HG02870 (cell line): Measurements from ENCODE around the gene ARCN1.
A peak's percentile ranks its signal among the peaks of the same experiment; 100 is the strongest.
"Not testable (repeated sequence)": the region's sequence is repeated elsewhere in the genome, so short reads cannot be mapped to it uniquely, and the experiment has no call there.

Experiments
- ATAC-seq: cut with Tn5 transposase; IDR thresholded peaks from one replicate; pipeline ENCODE4 v1.9.1; 2021; ENCODE audit warnings: mild to moderate bottlenecking, moderate library complexity; ENCODE audit not compliant: unreplicated experiment

ARCN1 gene

DNA sequence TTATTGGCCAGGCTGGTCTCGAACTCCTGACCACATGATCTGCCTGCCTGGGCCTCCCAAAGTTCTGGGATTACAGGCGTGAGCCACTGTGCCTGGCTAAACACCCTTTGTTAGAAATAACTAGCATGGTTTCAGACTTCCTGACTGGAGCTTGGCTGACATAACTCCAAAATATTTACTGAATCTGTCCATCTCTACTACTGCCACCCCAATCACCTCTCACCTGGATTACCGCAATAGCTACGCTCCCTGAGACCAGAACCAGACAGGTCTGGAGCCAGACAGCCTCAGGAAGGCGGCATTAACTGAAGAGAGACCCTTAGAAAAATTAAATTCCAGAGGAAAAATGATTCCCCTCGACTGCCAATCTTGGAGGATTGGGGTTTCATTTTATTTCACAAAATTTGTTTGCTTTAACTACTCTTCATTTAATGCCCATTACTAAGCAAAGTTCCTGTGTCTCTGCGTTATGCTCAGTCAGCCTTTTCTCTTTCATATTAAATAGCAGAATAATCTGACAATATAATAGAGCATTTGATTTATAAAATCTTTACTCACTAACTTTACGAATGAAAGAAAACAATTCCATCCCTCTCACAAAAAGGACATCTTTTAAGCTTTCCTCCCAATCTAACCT, 28.1 kb upstream of the ARCN1 start:
- no peak for ATAC-seq

DNA sequence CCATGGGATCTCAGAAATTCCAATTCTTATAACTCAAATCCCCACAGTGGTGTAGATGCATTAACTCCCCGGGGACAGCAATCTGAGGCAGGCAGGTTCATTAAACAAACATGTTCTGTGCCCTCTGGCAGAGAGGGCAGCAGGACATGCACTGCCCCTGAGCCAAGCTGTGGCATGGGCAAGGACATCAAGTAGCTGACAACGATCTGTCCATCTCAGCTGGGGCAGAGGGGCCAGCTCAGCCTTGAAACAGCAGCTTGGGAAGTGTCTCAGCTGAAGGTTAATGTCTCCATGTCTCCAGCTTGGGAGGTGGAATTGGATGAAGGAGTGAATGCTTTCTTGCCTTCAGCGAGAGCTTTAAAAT, 27.6 kb upstream of the ARCN1 start:
- no peak for ATAC-seq

DNA sequence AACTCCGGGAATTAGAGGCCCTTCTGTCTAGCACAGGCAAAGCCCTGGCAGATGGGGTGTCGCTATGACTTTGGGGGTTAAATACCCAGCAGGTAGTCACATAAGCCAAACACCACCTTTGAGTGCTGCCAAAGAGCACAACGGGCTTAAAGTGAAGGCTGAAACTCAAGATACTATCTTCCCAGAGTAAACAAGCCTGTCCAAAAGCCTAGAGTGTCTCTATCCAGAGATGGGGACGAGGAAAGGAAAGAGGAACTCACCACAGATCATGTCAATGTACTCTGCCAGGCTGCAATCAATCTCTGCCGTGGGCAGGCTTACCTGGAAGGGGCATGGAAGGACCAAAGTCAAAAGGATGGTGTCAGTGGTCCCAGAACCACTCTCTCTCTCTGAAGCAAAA, 26.7 kb upstream of the ARCN1 start:
- ATAC-seq, result no peak

DNA sequence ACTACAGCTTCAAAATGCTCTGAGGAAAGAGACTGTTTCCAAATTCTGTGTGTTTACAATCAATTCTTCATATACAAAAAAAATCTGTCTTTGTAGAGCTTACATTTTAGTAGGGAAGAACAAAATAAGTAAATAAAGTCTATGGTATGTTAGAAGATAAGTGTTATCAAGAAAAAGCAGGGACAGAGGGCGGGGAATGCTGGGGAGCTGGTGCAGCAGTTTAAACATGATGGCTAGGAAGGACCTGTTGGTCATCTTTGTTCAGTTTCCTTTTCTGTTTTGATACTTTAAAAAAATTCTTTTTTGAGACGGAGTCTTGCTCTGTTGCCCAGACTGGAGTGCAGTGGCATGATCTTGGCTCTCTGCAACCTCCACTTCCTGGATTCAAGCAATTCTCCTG, 25.1 kb upstream of the ARCN1 start:
- ATAC-seq, result no peak

DNA sequence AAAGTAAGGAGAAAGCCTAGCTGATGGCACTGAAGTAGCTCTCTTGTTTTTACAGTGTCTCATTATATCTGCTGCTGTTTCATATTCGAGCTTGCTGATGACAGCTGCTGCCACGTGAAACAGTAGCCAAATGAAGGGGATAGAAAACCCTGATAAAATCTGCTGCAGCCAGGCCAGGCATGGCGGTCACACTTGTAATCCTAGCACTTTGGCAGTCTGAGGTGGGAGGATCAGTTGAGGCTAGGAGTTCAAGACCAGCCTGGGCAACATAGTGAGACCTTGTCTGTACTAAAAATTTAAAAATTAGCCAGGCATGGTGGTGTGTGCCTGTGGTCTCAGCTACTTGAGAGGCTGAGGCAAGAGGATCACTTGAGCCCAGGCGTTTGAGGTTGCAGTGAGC, 19.9 kb upstream of the ARCN1 start:
- ATAC-seq, result no peak

DNA sequence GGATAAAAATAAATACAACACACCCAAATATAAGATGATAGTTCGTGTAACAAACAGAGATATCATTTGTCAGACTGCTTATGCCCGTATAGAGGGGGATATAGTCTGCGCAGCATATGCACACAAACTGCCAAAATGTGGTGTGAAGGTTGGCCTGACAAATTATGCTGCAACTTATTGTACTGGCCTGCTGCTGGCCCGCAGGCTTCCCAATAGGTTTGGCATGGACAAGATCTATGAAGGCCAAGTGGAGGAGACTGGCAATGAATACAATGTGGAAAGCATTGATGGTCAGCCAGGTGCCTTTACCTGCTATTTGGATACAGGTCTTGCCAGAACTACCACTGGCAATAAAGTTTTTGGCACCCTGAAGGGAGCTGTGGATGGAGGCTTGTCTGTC, 11.4 kb upstream of the ARCN1 start:
- ATAC-seq, result no peak

DNA sequence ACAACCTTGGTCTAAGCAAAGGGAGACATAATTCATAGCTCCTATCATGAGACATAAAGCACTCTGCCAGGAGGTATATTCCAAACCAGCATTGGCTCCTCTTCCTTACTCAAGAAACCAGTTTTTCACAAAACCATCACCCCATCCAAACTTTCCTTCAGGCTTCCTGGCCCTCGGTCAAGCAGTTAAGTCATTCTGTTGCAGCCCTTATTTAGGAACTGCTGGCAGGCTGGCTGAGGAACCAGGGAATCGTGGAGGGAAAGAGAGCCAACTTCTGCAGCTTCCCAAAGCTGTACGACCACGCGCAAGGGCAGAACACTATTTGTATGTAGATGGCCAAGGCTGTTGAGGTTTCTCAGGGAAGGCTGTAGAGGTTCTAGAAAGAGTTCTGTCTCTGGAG, 7.2 kb upstream of the ARCN1 start:
- ATAC-seq, result no peak

DNA sequence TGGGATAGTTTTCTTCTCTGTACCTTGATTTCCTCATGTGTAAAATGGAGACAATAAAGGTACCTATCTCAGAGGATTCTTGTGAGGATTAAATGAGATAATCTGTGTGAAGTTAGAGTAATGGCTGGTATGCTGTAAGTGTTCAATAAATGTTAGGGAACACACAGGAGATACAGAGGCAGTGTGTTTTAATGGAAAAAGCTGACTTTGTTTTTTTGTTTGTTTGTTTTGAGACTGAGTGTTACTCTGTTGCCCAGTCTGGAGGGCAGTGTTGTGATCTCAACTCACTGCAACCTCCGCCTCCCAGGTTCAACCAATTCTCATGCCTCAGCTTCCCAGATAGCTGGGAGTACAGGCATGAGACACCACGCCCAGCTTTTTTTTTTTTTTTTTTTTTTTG, 2.5 kb upstream of the ARCN1 start:
- ATAC-seq, result no peak

DNA sequence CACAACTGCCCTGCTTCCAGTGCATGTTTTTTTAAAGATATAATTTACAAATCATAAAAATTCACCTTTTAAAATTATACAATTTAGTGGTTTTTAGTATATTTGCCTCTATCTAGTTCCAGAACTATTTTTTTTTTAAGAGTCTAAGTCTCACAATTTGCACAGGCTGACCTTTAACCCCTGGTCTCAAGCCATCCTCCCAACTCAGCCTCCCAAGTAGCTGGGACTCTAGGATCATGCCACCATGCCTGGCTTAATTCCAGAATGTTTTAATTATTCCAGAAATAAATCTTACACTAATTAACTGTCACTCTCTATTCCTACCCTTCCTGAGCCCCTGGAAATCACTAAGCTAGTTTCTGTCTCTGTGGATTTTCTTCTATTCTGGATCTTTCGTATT, 1.4 kb upstream of the ARCN1 start:
- no peak for ATAC-seq

DNA sequence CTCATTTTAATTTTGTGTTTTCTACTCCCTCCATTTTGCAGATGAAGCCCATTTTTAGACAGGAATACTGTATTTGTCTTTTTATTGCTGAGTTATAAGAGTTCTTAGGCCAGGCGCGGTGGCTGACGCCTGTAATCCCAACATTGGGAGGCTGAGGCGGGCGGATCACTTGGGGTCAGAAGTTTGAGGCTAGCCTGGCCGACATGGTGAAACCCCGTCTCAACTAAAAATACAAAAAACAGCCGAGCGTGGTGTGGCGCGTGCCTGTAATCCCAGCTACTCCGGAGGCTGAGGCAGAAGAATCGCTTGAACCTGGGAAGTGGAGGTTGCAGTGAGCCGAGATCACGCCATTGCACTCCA, 528 bp upstream of the ARCN1 start:
- peak; percentile 12 for ATAC-seq

DNA sequence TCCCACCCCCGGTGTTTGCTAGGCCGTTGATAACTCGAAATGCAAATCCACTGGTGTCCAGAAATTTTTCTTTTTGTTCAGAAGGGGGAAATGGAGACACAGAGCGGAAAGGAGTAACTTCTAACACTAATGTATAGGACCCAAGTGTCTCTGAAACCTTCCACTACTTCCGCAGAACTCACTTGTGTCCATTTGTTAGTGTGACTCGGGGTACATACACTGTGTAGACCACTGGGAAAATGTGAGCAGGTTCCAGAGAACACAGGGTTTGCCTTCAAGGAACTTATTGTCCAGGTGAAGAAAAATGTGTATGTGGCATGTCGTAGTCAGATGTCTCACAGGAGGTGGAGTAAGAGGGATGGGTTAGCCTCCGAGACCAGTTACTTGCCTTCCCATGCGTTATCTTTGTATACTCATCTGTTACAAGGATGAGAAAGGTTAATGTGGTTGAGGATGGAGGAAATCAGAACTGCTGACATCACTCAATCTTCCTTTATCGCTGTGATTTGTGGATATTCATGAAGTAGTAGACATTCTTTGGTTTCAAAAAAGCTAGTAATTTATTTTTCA, 857 bp downstream of the ARCN1 start:
- peak; percentile 34 for ATAC-seq

DNA sequence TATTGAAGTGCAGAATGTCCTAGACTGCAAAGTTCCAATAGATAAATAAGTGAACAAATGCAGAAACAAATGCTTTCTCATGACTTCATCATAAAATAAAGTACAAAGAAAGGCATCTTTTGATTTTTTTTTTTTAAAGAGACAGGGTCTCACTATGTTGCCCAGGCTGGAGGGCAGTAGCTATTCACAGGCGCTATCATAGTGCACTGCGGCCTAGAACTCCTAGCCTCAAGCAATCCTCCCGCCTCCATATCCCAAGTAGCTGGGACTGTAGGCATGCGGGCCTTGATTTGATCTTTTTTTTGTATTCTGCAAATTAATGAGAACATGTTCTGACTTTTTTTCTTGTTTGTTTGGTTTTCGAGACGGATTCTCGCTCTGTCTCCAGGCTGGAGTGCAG, 2.4 kb downstream of the ARCN1 start:
- no peak for ATAC-seq

DNA sequence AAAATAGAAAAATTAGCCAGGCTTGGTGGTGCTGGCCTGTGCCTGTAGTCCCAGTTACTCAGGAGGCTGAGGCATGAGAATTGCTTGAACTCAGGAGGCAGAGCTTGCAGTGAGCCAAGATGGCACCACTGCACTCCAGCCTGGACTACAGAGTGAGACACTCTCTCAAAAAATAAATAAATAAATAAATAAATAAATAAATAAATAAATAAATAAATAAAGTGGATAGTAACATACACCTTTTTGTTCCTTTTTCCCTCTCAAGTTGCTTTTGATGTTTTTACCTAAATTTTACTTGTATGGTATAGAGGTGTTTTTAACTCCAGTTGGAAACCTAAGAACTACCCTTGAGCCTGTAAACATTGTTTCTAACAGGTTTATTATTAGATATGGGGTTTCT, 5.8 kb downstream of the ARCN1 start:
- ATAC-seq, result not testable (repeated sequence)

DNA sequence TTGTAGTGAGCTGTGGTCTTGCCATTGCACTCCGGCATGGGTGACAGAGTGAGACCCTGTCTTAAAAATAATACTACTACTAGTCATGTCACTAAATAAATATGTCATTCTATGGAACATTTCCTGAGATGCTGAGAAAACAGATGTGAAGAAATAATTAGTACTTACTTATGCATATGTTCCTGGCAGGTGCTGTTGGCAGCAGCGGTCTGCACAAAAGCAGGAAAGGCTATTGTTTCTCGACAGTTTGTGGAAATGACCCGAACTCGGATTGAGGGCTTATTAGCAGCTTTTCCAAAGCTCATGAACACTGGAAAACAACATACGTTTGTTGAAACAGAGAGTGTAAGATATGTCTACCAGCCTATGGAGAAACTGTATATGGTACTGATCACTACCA, 8.8 kb downstream of the ARCN1 start:
- ATAC-seq, result no peak

DNA sequence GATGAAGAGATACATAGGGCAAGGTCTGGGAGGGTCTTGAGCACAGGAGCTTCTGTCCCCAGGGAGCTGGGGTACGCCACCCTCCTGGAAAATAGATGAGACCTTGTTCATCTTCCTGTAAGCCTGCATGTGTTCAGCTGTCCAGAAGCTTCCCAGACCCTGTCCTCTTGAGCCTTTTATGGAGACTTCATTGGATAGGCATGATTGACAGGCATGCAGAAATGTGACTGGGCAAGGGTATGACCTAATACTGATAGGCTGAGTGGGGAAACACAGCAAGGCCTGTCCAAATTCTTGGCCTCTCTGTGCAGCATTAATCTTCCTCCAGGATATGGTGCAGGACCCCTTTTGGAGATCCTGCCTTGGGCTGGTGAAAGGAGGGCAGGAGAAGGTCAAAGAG, 15.7 kb downstream of the ARCN1 start:
- ATAC-seq, result no peak

DNA sequence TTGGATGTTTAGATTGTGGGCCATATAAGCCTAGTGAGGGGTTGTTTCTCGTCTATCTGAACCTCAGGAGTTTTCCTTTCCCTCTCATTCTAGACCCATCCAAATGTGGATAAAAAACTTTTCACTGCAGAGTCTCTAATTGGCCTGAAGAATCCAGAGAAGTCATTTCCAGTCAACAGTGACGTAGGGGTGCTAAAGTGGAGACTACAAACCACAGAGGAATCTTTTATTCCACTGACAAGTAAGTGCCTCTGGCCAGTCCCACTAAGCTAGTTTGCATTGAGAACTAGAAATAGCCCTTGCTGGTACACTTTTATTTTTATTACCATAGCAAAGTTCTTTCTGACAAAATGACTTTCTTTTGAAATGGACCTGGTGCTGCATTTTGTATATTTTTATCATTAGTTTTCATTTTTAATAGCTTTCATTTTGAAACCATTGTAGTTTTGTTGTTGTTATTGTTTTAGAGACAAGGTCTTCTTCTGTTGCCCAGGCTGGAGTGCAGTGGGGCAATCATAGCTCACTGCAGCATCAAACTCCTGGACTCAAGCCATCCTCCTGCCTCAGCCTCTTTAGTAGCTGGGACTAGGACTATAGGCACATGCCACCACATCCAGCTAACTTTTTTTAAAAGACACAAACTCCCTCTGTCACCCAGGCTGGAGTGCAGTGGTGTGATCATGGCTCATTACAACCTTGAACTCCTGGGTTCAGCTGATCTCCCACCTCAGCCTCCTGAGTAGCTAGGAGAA, 20.6 kb downstream of the ARCN1 start:
- ATAC-seq, result no peak

DNA sequence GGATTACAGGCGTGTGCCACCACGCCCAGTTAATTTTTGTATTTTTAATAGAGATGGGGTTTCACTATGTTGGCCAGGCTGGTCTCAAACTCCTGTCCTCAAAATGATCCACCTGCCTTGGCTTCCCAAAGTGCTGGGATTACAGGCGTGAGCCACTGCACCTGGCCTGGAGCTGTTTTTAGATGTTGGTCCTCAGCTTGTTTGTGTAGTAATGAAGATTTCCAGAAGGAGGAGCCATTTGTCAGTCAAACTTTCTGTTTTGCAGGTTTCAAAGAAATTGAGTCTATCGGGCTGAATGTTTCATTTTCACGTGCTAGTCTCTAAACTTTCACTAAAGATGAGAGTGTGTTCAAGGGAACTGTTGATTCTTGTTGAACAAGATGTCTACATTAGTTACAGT, 22.8 kb downstream of the ARCN1 start:
- ATAC-seq, result not testable (repeated sequence)

DNA sequence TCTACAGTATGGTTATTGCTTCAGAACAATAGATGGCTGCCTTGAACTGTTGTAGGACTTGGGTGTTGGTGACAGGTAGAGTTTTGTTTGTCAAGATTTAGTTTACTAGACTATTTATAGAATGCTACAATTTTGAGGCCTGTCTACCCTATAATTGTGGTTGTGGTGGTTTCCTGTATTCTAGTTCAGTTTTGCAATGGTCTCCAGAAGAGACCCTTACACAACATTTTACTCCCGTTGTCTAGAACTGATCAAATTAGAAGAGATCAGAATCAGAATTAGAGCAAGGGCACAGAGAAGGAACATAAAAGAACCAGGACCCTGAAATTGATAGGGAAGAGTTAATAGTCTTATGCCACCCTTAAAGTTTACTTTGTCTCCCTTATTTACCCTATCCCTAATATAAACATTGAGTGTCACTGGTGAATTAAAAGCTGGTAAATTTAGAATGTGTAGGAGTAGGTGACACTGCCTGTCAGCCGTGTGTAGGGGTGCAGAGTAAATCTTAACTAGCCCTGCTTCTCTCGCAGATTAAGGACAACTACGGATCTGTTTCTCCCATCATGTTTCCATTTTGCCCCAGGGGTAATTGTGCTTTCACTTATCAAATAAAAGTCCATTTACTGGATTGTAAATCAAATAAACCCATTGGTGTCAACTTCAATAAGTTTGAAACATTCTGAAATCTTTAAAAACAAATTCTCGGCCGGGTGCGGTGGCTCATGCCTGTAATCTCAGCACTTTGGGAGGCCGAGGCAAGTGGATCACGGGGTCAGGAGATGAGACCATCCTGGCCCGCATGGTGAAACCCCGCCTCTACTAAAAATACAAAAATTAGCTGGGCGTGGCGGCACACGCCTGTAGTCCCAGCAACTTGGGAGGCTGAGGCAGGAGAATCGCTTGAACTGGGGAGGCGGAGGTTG, 24.3 kb downstream of the ARCN1 start:
- ATAC-seq, result no peak

DNA sequence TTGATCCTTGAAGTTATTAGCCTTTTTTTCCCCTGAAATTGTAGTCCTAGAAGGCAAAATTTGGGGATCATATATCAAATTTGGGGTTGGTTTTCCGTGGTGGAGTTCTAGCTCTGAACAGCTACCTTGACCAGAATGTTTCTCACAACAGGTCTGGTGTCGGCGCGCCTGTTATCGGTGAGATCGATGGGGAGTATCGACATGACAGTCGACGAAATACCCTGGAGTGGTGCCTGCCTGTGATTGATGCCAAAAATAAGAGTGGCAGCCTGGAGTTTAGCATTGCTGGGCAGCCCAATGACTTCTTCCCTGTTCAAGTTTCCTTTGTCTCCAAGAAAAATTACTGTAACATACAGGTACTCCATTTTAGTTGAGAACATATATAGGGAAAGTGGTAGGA, 25.3 kb downstream of the ARCN1 start:
- ATAC-seq, result no peak

DNA sequence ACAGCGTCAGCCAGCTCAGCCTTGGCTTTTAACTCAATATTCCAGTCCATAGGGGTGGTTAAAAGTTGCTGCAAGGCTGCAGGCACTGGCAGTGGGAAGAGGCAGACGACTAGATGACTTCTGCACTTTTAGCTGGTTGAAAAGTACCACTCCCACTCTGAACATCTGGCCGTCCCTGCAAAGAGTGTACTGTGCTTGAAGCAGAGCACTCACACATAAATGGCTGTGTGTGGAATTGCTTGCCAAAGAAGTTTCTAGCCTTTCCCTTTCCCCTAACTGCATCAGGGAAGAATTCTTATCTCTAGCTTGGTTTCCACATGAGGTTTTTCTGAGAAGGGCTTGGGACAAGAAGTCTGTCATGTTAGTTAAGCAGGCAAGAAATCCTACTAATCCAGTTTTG, 30.1 kb downstream of the ARCN1 start:
- ATAC-seq, result no peak

DNA sequence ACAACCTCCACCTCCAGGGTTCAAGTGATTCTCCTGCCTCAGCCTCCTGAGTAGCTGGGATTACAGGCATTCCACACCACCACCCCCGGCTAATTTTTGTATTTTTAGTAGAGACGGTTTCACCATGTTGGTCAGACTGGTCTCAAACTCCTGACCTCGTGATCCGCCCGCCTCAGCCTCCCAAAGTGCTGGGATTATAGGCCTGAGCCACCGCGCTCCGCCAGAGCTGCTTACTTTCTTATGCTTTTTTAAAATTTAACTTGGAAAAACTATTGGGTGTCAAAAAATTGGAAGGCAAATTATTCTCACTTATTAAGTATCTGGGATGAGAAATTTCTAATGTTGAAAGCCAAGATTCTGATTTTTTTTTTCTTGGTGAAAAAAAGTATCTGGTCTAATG, 31.5 kb downstream of the ARCN1 start:
- ATAC-seq, result not testable (repeated sequence)

DNA sequence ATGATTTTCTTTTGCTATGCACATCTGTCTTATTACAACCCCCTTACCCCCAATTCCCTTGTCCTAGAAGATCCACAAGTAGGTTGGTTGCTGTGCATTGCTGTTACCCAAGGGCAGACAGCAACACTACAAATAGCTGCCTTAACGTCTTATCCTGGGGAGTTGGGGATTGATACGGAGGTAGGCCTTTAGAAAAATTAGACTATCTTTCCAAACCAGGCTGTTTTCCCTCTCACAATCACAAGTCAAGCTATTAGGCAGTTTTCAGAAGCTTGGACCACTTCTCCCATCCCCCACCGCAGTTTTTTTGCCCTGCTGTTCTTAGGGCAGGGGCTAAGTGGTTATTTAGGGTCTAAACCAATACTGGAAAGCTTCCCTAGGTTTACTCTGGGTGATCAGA, 32.4 kb downstream of the ARCN1 start:
- no peak for ATAC-seq
